ENCODE data around the gene MESD. TPM values are rescaled to one million over a fixed set of nuclear protein-coding genes. Genes with fewer than 3 reads are reported as not detected.

The MESD gene
- polyA plus RNA-seq, 1 of the 3 experiments (the other 2 are of a cell fraction): 15.2 TPM

GRCh38 chr15:80912673-80913072 is 76.9 kb downstream of the MESD start:
- H3K4me3 ChIP-seq (ENCODE audit: low read depth in 2 of 2, low read length in 1 of 2): no peak overlapping the region
- H3K27me3 ChIP-seq (ENCODE audit: insufficient read depth): no peaks in the 10 kb centered on the region
- H3K4me2 ChIP-seq: no peak overlapping the region
- TF ChIP-seq MXI1 (IDR thresholded peaks at IDR 0.05; ENCODE audit: low read depth, low read length) (no peak), CHD2 (IDR thresholded peaks at IDR 0.05; ENCODE audit: low read length, partially characterized antibody) (no peak), JUND (IDR thresholded peaks at IDR 0.05) (no peak), GATA2 (CRISPR knock-in tag; IDR thresholded peaks at IDR 0.05) (no peak), FOXM1 (IDR thresholded peaks at IDR 0.05; ENCODE audit: low read depth) (no peak), FOXJ3 (CRISPR knock-in tag; IDR thresholded peaks at IDR 0.05) (no peak), NFIC (IDR thresholded peaks at IDR 0.05; ENCODE audit: borderline replicate concordance) (no peak), RFX5 (IDR thresholded peaks at IDR 0.05; ENCODE audit: low read length) (no peak), SMC3 (IDR thresholded peaks at IDR 0.05; ENCODE audit: low read depth, low read length) (no peak), RAD21 (IDR thresholded peaks at IDR 0.05; ENCODE audit: low read length) (no peak), USF2 (IDR thresholded peaks at IDR 0.05; ENCODE audit: borderline replicate concordance, low read depth, low read length) (no peak), EP300 (IDR thresholded peaks at IDR 0.05; ENCODE audit: borderline replicate concordance in 1 of 2, low read depth in 1 of 2, low read length in 1 of 2) (no peak), RXRA (IDR thresholded peaks at IDR 0.05; ENCODE audit: borderline replicate concordance, low read depth) (no peak), NRF1 (IDR thresholded peaks at IDR 0.05; ENCODE audit: low read depth, low read length) (no peak), TCF12 (IDR thresholded peaks at IDR 0.05) (no peak), MAX (IDR thresholded peaks at IDR 0.05; ENCODE audit: low read depth) (no peak), USF1 (IDR thresholded peaks at IDR 0.05; ENCODE audit: borderline replicate concordance, low read depth) (no peak), PBX3 (IDR thresholded peaks at IDR 0.05) (no peak)
- TF ChIP-seq, protein P1, sequence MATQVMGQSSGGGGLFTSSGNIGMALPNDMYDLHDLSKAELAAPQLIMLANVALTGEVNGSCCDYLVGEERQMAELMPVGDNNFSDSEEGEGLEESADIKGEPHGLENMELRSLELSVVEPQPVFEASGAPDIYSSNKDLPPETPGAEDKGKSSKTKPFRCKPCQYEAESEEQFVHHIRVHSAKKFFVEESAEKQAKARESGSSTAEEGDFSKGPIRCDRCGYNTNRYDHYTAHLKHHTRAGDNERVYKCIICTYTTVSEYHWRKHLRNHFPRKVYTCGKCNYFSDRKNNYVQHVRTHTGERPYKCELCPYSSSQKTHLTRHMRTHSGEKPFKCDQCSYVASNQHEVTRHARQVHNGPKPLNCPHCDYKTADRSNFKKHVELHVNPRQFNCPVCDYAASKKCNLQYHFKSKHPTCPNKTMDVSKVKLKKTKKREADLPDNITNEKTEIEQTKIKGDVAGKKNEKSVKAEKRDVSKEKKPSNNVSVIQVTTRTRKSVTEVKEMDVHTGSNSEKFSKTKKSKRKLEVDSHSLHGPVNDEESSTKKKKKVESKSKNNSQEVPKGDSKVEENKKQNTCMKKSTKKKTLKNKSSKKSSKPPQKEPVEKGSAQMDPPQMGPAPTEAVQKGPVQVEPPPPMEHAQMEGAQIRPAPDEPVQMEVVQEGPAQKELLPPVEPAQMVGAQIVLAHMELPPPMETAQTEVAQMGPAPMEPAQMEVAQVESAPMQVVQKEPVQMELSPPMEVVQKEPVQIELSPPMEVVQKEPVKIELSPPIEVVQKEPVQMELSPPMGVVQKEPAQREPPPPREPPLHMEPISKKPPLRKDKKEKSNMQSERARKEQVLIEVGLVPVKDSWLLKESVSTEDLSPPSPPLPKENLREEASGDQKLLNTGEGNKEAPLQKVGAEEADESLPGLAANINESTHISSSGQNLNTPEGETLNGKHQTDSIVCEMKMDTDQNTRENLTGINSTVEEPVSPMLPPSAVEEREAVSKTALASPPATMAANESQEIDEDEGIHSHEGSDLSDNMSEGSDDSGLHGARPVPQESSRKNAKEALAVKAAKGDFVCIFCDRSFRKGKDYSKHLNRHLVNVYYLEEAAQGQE (IDR thresholded peaks at IDR 0.05; ENCODE audit: low read depth, low read length): no peak
- no peaks in the 10 kb centered on the region for H3K9me3 ChIP-seq
- no peaks in the 10 kb centered on the region for H4K20me1 ChIP-seq (ENCODE audit: insufficient read depth)
- H3K9ac ChIP-seq: no peak overlapping the region
- no peaks in the 10 kb centered on the region for H3F3A ChIP-seq (replicated peaks; ENCODE audit: insufficient read depth)
- peaks cover 4 to 18% of the 10 kb centered on the region in 2 experiments for H3K36me3 ChIP-seq (replicated peaks in 1 of 2; ENCODE audit: control insufficient read depth in 1 of 2, insufficient read depth in 2 of 2, low read length in 1 of 2)
- ChIA-PET CTCF (no interaction called here), POLR2A (no interaction called here)
- no peak overlapping the region for H3K27ac ChIP-seq (ENCODE audit: low read depth in 2 of 2, low read length in 1 of 2)
- H3K9me2 ChIP-seq: no peaks in the 10 kb centered on the region
- no peaks in the 10 kb centered on the region for H3K4me1 ChIP-seq (ENCODE audit: control insufficient read depth in 1 of 2, insufficient read depth in 2 of 2, low read depth in 1 of 2, low read length in 1 of 2)
- H3K79me2 ChIP-seq (ENCODE audit: insufficient read depth): no peaks in the 10 kb centered on the region
- 85% methylated on average over 6 of the region's 6 CpGs for WGBS (ENCODE audit: low lambda C conversion rate)
- no peak for DNase-seq
- H2AFZ ChIP-seq (ENCODE audit: low read depth): no peak overlapping the region
